Cardiac fibroblast (primary cell): Measurements from ENCODE around the gene SDR42E1.
"Not testable (repeated sequence)": the region's sequence is repeated elsewhere in the genome, so short reads cannot be mapped to it uniquely, and the experiment has no call there.

Experiments used
- DNase-seq, 2 donors: peaks; one replicate each; pipeline versions ENCODE4 v3.0.0 to v3.0.0-alpha.2; 2010; ENCODE audit warnings: low read depth in 2 of 2
- H3K4me3 ChIP-seq, 2 donors: replicated peaks in 1 of 2; 1 replicate in 1 of 2; 2 replicates in 1 of 2; pipeline ENCODE4 v1.5.1; 2011; ENCODE audit warnings: low read depth in 2 of 2, low read length in 2 of 2, mild to moderate bottlenecking in 2 of 2, moderate library complexity in 1 of 2
- TF ChIP-seq, protein P1 (sequence below): IDR thresholded peaks from one replicate; pipeline ENCODE4 v1.5.1; 2011; ENCODE audit warnings: low read depth, mild to moderate bottlenecking, low read length, inconsistent platforms

Gene SDR42E1

DNA sequence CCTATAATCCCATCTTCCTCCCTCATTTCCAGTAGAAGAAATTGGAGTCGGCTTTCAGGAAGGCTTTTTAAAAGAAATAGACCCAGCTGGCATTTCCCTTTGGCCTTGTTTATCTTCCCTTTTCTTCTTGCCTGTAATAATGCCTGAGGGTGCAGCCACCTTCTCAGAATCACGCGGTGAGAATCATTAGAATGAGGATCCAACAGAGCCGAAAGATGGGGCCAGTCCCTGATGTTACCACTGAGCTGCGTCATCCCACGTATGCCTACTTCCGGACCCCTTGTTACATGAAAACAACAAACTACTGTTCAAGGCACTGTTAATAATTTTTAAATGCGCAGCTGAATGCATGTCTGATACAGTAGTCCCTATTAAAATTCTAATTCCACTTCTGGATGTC, 24.1 kb downstream of the SDR42E1 start:
- no peak overlapping the region for H3K4me3 ChIP-seq
- TF ChIP-seq, protein P1, sequence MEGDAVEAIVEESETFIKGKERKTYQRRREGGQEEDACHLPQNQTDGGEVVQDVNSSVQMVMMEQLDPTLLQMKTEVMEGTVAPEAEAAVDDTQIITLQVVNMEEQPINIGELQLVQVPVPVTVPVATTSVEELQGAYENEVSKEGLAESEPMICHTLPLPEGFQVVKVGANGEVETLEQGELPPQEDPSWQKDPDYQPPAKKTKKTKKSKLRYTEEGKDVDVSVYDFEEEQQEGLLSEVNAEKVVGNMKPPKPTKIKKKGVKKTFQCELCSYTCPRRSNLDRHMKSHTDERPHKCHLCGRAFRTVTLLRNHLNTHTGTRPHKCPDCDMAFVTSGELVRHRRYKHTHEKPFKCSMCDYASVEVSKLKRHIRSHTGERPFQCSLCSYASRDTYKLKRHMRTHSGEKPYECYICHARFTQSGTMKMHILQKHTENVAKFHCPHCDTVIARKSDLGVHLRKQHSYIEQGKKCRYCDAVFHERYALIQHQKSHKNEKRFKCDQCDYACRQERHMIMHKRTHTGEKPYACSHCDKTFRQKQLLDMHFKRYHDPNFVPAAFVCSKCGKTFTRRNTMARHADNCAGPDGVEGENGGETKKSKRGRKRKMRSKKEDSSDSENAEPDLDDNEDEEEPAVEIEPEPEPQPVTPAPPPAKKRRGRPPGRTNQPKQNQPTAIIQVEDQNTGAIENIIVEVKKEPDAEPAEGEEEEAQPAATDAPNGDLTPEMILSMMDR, result no peak
- no peak for DNase-seq

DNA sequence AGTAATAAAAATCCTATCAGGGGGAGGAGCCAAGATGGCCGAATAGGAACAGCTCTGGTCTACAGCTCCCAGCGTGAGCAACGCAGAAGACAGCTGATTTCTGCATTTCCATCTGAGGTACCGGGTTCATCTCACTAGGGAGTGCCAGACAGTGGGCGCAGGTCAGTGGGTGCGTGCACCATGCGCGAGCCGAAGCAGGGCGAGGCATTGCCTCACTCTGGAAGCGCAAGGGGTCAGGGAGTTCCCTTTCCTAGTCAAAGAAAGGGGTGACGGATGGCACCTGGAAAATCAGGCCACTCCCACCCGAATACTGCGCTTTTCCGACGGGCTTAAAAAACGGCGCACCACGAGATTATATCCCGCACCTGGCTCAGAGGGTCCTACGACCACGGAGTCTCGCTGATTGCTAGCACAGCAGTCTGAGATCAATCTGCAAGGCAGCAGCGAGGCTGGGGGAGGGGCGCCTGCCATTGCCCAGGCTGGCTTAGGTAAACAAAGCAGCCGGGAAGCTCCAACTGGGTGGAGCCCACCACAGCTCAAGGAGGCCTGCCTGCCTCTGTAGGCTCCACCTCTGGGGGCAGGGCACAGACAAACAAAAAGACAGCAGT, 33.8 kb downstream of the SDR42E1 start:
- not testable (repeated sequence) for DNase-seq, H3K4me3 ChIP-seq

DNA sequence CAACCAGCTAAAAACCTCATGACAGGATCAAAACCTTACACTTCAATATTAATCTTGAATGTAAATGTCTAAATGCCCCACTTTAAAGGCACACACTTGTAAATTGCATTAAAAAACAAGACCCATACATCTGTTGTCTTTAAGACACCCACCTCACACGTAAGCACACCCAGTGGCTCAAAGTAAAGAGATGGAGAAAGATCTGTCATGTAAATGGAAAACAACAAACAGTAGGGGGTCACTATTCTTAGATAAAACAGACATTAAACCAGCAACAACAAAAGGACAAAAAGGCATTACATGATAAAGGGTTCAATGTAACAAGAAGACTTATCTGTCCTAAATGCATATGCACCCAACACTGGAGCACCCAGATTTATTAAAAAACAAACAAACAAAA, 35.6 kb downstream of the SDR42E1 start:
- no peak for DNase-seq
- no peak overlapping the region for H3K4me3 ChIP-seq
- TF ChIP-seq, protein P1, result no peak

DNA sequence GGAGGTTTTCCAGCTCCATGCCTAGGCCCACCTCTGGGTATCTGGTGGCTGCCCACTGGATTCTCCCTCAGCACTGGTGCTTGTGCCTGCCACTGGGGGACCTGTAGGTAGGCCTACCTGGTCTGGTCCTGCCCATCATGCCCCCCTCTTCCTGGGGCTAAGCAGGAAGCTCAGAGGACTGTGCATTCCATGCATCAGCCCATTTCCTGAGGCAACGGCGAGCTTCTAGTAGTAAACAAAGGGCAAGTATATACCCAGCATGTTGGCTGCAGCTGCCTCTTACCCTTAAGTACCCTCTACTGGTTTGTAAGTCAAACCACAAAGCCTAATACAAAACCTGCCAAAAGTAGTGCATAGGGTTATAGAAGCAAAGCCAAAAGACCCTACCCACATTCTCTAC, 37.5 kb downstream of the SDR42E1 start:
- TF ChIP-seq, protein P1, result no peak
- no peak overlapping the region for H3K4me3 ChIP-seq
- DNase-seq, result no peak

DNA sequence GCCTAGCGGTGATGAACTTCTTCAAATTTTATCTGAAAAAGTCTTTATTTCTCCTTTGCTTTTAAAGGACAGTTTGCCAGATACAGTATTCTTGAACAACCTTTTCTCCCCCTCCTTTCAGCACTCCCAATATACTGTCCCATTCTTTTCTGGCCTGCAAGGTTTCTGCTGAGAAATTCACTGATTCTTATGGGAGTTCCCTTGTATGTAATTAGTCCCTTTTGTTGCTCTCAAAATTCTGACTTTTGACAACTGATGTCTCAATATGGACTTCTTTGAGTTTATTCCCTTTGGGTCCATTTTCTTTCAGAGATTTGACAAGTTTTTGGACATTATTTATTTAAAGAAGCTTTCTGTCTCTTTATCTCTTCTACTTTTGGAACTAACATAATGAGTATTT, 39.4 kb downstream of the SDR42E1 start:
- no peak overlapping the region for H3K4me3 ChIP-seq
- no peak for DNase-seq
- TF ChIP-seq, protein P1, result no peak

DNA sequence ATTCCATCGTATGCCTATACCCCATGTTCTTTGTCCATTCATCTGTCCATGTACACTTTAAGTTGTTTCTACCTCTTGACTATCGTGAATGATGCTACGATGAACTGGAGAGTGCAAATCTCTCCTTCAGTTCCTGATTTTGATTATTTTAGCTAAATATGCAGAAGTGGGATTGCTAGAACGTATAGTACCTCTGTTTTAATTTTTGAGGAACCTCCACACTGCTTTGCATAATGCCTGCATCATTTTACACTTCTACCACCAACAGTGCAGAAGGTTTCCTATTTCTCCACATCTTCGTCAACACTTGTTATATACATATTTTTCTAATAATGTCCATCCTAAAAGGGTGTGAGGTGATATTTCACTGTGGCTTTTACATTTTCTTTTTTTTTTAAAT, 43.9 kb downstream of the SDR42E1 start:
- DNase-seq, result no peak
- H3K4me3 ChIP-seq, result no peak overlapping the region
- TF ChIP-seq, protein P1, result no peak

DNA sequence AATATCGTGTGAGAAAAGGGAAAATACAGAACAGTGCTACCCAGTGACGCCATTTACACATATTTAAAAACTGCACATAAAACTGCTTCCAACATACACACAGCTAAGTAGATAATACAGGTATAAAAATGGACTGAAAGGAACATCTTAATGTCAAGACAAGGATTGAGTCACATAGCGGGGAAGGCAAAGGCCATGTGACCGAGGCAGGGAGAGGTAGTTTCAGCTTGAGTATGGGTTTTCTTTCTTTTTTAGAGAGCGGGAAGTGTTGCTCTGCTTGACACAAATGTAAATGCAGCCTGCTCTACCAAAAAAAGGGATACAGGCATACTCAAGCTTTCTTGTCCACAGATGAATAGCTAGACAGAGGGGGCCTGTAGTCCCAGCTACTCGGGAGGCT, 46.5 kb downstream of the SDR42E1 start:
- TF ChIP-seq, protein P1, result no peak
- no peak for DNase-seq
- H3K4me3 ChIP-seq, result no peak overlapping the region
